Esophagus squamous epithelium (tissue), 4 donors: ENCODE results near the gene SMCP.

Experiments
- CTCF ChIP-seq, 6 experiments: fragments of 450-650 bp in 4 of 6; fragments of 200-600 bp in 2 of 6; sonication (generic) in 2 of 6; IDR thresholded peaks; one replicate each; pipeline ENCODE4 v1.5.1; 2016 to 2019; ENCODE audit warnings: antibody characterized with exemption in 6 of 6, mild to moderate bottlenecking in 4 of 6, moderate library complexity in 4 of 6
- POLR2A ChIP-seq, 4 donors: fragments of 450-650 bp; IDR thresholded peaks; one replicate each; pipeline ENCODE4 v1.6.1; 2017; ENCODE audit warnings: antibody characterized with exemption in 4 of 4, mild to moderate bottlenecking in 4 of 4, moderate library complexity in 3 of 4

GRCh38 chr1:152901631-152902030 is 23.5 kb downstream of the SMCP start:
- TF ChIP-seq POLR2A (IDR thresholded peaks at IDR 0.05) (no peak), CTCF (IDR thresholded peaks at IDR 0.05) (no peak)
